Liver (tissue), 3 donors: ENCODE measurements around the gene CACNA1I.

Experiments
- ATF3 ChIP-seq: IDR thresholded peaks from 2 replicates; pipeline ENCODE4 v1.6.1; 2016; ENCODE audit warnings: antibody characterized with exemption
- CTCF ChIP-seq: fragments of 150-350 bp; IDR thresholded peaks from 2 replicates; pipeline ENCODE4 v1.5.1; 2017; ENCODE audit warnings: improper control_type of control experiment, low read depth, low read length; ENCODE audit not compliant: missing input control
- EGR1 ChIP-seq, 2 donors: IDR thresholded peaks; 2 replicates each; pipeline ENCODE4 v1.6.1; 2016 to 2018; ENCODE audit warnings: antibody characterized with exemption in 2 of 2, low read depth in 2 of 2
- FOXA1 ChIP-seq: IDR thresholded peaks from 2 replicates; pipeline ENCODE4 v1.6.1; 2016; ENCODE audit warnings: antibody characterized with exemption
- GABPA ChIP-seq, 2 donors: IDR thresholded peaks in 1 of 2; conservative IDR thresholded peaks in 1 of 2; 2 replicates each; pipeline ENCODE4 v1.6.1; 2016; ENCODE audit warnings: antibody characterized with exemption in 2 of 2, mild to moderate bottlenecking in 1 of 2, moderate library complexity in 1 of 2
- JUND ChIP-seq, 2 donors: IDR thresholded peaks; 2 replicates each; pipeline ENCODE4 v1.6.1; 2016; ENCODE audit warnings: antibody characterized with exemption in 2 of 2
- MAX ChIP-seq: IDR thresholded peaks from 2 replicates; pipeline ENCODE4 v1.6.1; 2016; ENCODE audit warnings: antibody characterized with exemption
- RAD21 ChIP-seq, 2 donors: IDR thresholded peaks; 2 replicates each; pipeline ENCODE4 v1.6.1; 2016; ENCODE audit warnings: antibody characterized with exemption in 2 of 2, mild to moderate bottlenecking in 2 of 2
- REST ChIP-seq: IDR thresholded peaks from 2 replicates; pipeline ENCODE4 v1.6.1; 2016; ENCODE audit warnings: antibody characterized with exemption, mild to moderate bottlenecking
- RXRA ChIP-seq, 2 donors: IDR thresholded peaks; 2 replicates each; pipeline ENCODE4 v1.6.1; 2017 to 2018; ENCODE audit warnings: antibody characterized with exemption in 2 of 2, mild to moderate bottlenecking in 1 of 2
- SP1 ChIP-seq: IDR thresholded peaks from 2 replicates; pipeline ENCODE4 v1.6.1; 2018; ENCODE audit warnings: antibody characterized with exemption, mild to moderate bottlenecking
- TAF1 ChIP-seq: conservative IDR thresholded peaks from 2 replicates; pipeline ENCODE4 v1.6.1; 2016; ENCODE audit warnings: antibody characterized with exemption, mild to moderate bottlenecking
- YY1 ChIP-seq: IDR thresholded peaks from 2 replicates; pipeline ENCODE4 v1.6.1; 2016; ENCODE audit warnings: antibody characterized with exemption, mild to moderate bottlenecking
- donor health status: healthy.
- donor health status: healthy.

GRCh38 chr22:39727541-39727940 is 157.0 kb downstream of the CACNA1I start:
- TF ChIP-seq CTCF (no peak), ATF3 (no peak), MAX (no peak), FOXA1 (no peak), YY1 (no peak), SP1 (no peak), TAF1 (no peak), GABPA (IDR thresholded peaks at IDR 0.05 in 1 of 2, conservative IDR thresholded peaks at IDR 0.05 in 1 of 2) (no peak), REST (no peak), RXRA (IDR thresholded peaks at IDR 0.05) (no peak), EGR1 (IDR thresholded peaks at IDR 0.05; ENCODE audit: low read depth in 2 of 2) (no peak), JUND (IDR thresholded peaks at IDR 0.05) (no peak), RAD21 (IDR thresholded peaks at IDR 0.05) (no peak)
